Effector memory CD4-positive, alpha-beta T cell (primary cell): Measurements from ENCODE around the gene BMPER.

Experiments
- DNase-seq, 3 donors: peaks; one replicate each; pipeline ENCODE4 v3.0.0-alpha.2; 2020
- H3K27ac ChIP-seq: 2 replicates; pipeline ENCODE4 v1.7.0; 2013; ENCODE audit warnings: mild to moderate bottlenecking, low read length, moderate library complexity; ENCODE audit not compliant: insufficient read depth, poor library complexity, severe bottlenecking
- H3K27me3 ChIP-seq: replicated peaks from 2 replicates; pipeline ENCODE4 v1.7.0; 2013; ENCODE audit warnings: mild to moderate bottlenecking, low read length; ENCODE audit not compliant: insufficient read depth, control insufficient read depth, poor library complexity, severe bottlenecking
- H3K36me3 ChIP-seq: 2 replicates; pipeline ENCODE4 v1.7.0; 2013; ENCODE audit warnings: mild to moderate bottlenecking, low read length, moderate library complexity; ENCODE audit not compliant: control insufficient read depth, insufficient read depth
- H3K4me1 ChIP-seq: 2 replicates; pipeline ENCODE4 v1.7.0; 2013; ENCODE audit warnings: low read length, mild to moderate bottlenecking; ENCODE audit not compliant: control insufficient read depth, insufficient read depth, poor library complexity, severe bottlenecking
- H3K4me3 ChIP-seq: 2 replicates; pipeline ENCODE4 v1.7.0; 2013; ENCODE audit warnings: low read length, low read depth, mild to moderate bottlenecking; ENCODE audit not compliant: insufficient read depth, poor library complexity, severe bottlenecking
- H3K9me3 ChIP-seq: 2 replicates; pipeline ENCODE4 v1.7.0; 2013; ENCODE audit warnings: mild to moderate bottlenecking, low read length, moderate library complexity; ENCODE audit not compliant: control insufficient read depth
- total RNA-seq, 3 donors: gene quantifications; one replicate each; lab custom pipeline; 2026; lab: John Stamatoyannopoulos, UW

The BMPER gene
- total RNA-seq: 0 to 0.17 (median 0) reads per million in 3 donors

GRCh38 chr7:33905389-33906032, at the start of gene BMPER:
Gene BMPER (plus strand): TSS chr7:33905539. CDS start chr7:33905614, 75 bp downstream.
- peak within 1 kb of the TSS; percentile 42 for H3K4me3 ChIP-seq
- peaks cover 19% of the 10 kb centered on the region for H3K27me3 ChIP-seq
- H3K4me1 ChIP-seq: peaks cover 11% of the 10 kb centered on the region
- DNase-seq: no peak
- no peaks in the 10 kb centered on the region for H3K9me3 ChIP-seq
- H3K27ac ChIP-seq: no peak within 1 kb of the TSS
- no peaks in the 10 kb centered on the region for H3K36me3 ChIP-seq

DNA sequence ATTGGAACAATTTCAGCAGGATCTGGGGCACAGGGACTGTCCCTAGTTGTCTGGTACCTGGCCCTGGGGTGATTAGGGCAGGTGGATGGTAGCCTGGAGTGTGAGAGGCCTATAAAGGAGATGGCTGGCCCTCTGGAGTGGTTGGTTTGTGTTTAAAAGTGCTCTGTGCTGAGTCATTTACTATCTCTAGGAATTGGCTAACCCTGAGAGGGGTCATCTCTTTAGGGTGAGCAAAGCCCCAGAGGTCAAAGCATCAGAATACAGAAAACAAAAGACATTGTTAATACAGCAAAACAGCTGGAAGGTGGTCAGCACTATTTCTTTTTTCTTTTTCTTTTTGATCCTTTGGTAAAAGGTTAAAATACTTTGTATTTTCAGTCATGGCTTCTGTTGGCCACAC, 43.4 kb upstream of the BMPER start:
- DNase-seq: no peak
- no peaks in the 10 kb centered on the region for H3K27me3 ChIP-seq

GRCh38 chr7:33862946-33863814, 42.2 kb upstream of the BMPER start:
- no peak for DNase-seq
- no peak overlapping the region for H3K4me3 ChIP-seq
- H3K9me3 ChIP-seq: no peaks in the 10 kb centered on the region
- no peaks in the 10 kb centered on the region for H3K36me3 ChIP-seq
- H3K27me3 ChIP-seq: no peaks in the 10 kb centered on the region
- no peak overlapping the region for H3K27ac ChIP-seq
- H3K4me1 ChIP-seq: no peaks in the 10 kb centered on the region

More for the DNA sequence above, 43.4 kb upstream of the BMPER start:
- Histone ChIP-seq H3K36me3 (no peaks in the 10 kb centered on the region), H3K27ac (no peak overlapping the region), H3K4me1 (no peaks in the 10 kb centered on the region), H3K4me3 (no peak overlapping the region), H3K9me3 (no peaks in the 10 kb centered on the region)

DNA sequence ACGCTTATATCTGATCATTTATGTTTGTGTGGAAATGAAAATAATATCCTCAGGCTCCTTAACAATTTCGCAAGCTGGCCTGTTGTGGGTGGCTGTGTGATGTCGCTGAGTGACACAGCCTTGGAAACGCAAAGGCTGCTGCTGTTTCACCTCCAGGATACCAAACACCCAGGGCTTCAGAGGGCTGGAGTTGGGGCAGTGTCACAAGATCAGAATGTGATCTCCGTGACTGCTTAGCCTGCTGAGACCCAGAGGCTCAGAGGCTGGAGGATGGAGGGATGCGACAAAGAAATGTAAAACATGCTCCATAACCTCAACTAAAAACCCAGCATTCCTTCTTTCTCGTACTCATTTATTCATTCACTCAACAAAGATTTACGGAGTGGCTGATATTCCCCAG, 37.2 kb upstream of the BMPER start:
- Histone ChIP-seq H3K27me3 (no peaks in the 10 kb centered on the region), H3K36me3 (no peaks in the 10 kb centered on the region), H3K4me1 (no peaks in the 10 kb centered on the region), H3K4me3 (no peak overlapping the region), H3K27ac (no peak overlapping the region), H3K9me3 (no peaks in the 10 kb centered on the region)
- no peak for DNase-seq

GRCh38 chr7:33869176-33869575, 36.2 kb upstream of the BMPER start:
- Histone ChIP-seq H3K4me3 (no peak overlapping the region), H3K27me3 (no peaks in the 10 kb centered on the region), H3K27ac (no peak overlapping the region), H3K9me3 (no peaks in the 10 kb centered on the region), H3K36me3 (no peaks in the 10 kb centered on the region), H3K4me1 (no peaks in the 10 kb centered on the region)
- DNase-seq: no peak

- Histone ChIP-seq H3K27me3 (no peaks in the 10 kb centered on the region), H3K9me3 (no peaks in the 10 kb centered on the region), H3K4me3 (no peak overlapping the region), H3K4me1 (no peaks in the 10 kb centered on the region), H3K27ac (no peak overlapping the region), H3K36me3 (no peaks in the 10 kb centered on the region)
- no peak for DNase-seq
Observed at GRCh38 chr7:33870120-33870519, 35.2 kb upstream of the BMPER start.

DNA sequence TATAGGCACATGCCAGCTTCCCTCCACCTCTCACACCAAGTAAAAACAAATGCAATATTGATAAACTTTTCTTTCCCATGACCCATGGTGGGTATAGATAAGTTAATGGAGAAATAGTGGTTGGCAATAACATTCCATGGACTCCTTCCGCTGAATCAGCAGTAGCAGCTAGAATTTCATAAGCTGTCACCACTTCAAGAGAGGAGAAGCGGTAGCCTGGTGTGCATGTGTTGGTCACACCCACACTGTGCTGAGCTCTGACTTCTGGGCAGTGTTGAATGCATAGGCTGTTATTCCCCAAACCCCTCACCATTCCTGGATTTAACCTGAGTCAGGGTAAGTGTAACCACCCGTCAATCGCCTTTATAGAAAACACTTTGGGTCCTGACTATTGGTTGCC, 32.5 kb upstream of the BMPER start:
- H3K4me1 ChIP-seq: no peaks in the 10 kb centered on the region
- no peak overlapping the region for H3K4me3 ChIP-seq
- no peaks in the 10 kb centered on the region for H3K27me3 ChIP-seq
- H3K27ac ChIP-seq: no peak overlapping the region
- H3K9me3 ChIP-seq: no peaks in the 10 kb centered on the region
- DNase-seq: no peak
- H3K36me3 ChIP-seq: no peaks in the 10 kb centered on the region

DNA sequence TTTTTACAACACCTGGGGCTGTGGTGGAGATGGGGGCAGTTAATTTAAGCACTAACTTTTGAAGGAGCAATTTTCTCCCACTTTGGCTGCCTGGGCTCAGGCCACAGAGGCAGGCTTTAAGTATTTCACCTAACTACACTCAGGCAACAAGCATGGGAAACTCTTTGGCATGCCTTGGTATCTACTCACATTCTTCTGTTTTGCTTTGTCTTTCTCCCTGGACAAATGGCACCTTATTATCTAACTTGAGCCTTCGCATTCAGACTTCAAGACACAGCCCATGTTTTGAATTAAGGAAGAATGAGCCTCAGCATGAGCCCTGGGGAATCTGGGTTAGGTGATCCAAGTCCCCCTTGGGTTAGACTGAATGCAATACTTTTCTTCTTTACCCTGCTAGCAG, 31.8 kb upstream of the BMPER start:
- DNase-seq: no peak
- H3K27ac ChIP-seq: no peak overlapping the region

DNA sequence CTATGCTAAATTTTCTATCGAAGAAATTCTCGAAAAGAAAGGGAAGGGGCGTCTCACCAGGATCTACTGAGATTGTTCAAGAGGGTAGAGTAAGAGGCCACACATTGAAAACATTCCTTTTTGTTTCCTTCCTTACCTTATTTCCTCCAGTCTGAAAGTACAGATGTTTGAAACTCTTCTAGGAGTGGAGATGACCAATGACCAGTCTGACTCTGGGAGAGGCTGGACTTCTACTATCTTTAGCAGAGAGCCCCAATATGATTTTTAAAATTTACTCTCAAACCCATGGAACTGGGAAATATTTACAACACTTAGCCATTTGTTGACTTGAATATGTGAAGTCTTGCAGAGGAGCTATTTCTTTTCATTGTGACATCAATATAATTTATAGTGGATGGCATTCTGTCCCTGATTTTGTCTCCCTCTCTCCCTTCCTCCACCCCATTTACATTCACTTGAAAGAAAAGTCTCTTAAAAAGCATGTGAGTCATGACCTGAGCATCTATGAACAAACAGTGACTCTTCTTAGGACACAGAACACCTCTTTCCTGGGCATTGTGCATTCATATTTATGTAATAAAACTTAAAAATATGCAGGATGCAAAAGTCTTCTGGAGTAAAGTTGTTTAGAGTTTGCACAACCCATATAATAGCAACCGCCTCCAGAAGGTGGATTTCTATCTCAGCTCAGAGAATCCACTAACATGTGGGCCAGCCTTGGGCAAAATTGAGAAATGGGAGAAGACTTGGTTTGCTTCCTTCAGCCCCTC, 31.2 kb upstream of the BMPER start:
- H3K27me3 ChIP-seq: no peaks in the 10 kb centered on the region
- H3K4me3 ChIP-seq: no peak overlapping the region
- no peak for DNase-seq
- H3K27ac ChIP-seq: no peak overlapping the region
- no peaks in the 10 kb centered on the region for H3K4me1 ChIP-seq
- H3K36me3 ChIP-seq: no peaks in the 10 kb centered on the region
- H3K9me3 ChIP-seq: no peaks in the 10 kb centered on the region

More for the DNA sequence above, 31.8 kb upstream of the BMPER start:
- H3K9me3 ChIP-seq: no peaks in the 10 kb centered on the region
- no peak overlapping the region for H3K4me3 ChIP-seq
- H3K4me1 ChIP-seq: no peaks in the 10 kb centered on the region
- no peaks in the 10 kb centered on the region for H3K36me3 ChIP-seq
- no peaks in the 10 kb centered on the region for H3K27me3 ChIP-seq
